Stimulated activated CD4-positive, alpha-beta T cell treated with anti-CD3 and anti-CD28 coated beads, Interleukin-1b, Interleukin-23, amount 100 ng/mL, for 48 hours (primary cell): ENCODE data around the gene AK3.

ENCODE experiments used
- DNase-seq: peaks from one replicate; pipeline ENCODE4 v3.0.0-alpha.2; 2020

Gene AK3

GRCh38 chr9:4701526-4701925 is 39.5 kb downstream of the AK3 start:
- DNase-seq = no peak

- DNase-seq = no peak
Measured at GRCh38 chr9:4700932-4701331, 40.1 kb downstream of the AK3 start.

- DNase-seq = no peak
Measured at GRCh38 chr9:4700091-4700490, 40.9 kb downstream of the AK3 start.

- DNase-seq = no peak
Measured at GRCh38 chr9:4691795-4692194, 49.2 kb downstream of the AK3 start.

GRCh38 chr9:4690144-4690543 is 50.9 kb downstream of the AK3 start:
- DNase-seq = no peak

- peak; percentile 32 for DNase-seq
Measured at GRCh38 chr9:4689687-4690104, 51.3 kb downstream of the AK3 start.

- no peak for DNase-seq
Measured at GRCh38 chr9:4689021-4689420, 52.0 kb downstream of the AK3 start.

GRCh38 chr9:4686584-4686983 is 54.4 kb downstream of the AK3 start:
- no peak for DNase-seq

- no peak for DNase-seq
Measured at GRCh38 chr9:4686112-4686511, 54.9 kb downstream of the AK3 start.

- DNase-seq = no peak
Measured at GRCh38 chr9:4684820-4685219, 56.2 kb downstream of the AK3 start.

- DNase-seq = no peak
Measured at GRCh38 chr9:4680750-4681149, 60.3 kb downstream of the AK3 start.

GRCh38 chr9:4680173-4680525 is 60.9 kb downstream of the AK3 start:
- no peak for DNase-seq

- peak; percentile 98 for DNase-seq
Measured at GRCh38 chr9:4679268-4680172, 61.5 kb downstream of the AK3 start, which contains the start of gene CDC37L1. TSS of gene CDC37L1 (plus strand) at chr9:4679569. CDS start at chr9:4679768, 199 bp downstream.

GRCh38 chr9:4678679-4679267 is 62.2 kb downstream of the AK3 start:
- DNase-seq = no peak

- no peak for DNase-seq
Measured at GRCh38 chr9:4677392-4677791, 63.6 kb downstream of the AK3 start.

GRCh38 chr9:4674783-4675182 is 66.2 kb downstream of the AK3 start:
- DNase-seq = no peak

GRCh38 chr9:4671737-4672136 is 69.3 kb downstream of the AK3 start:
- no peak for DNase-seq

GRCh38 chr9:4670591-4670990 is 70.4 kb downstream of the AK3 start:
- DNase-seq = no peak

GRCh38 chr9:4669890-4670289 is 71.1 kb downstream of the AK3 start:
- no peak for DNase-seq

- no peak for DNase-seq
Measured at GRCh38 chr9:4668604-4669003, 72.4 kb downstream of the AK3 start.

GRCh38 chr9:4667681-4668080 is 73.3 kb downstream of the AK3 start:
- DNase-seq = no peak

- peak; percentile 29 for DNase-seq
Measured at GRCh38 chr9:4666042-4666699, 74.8 kb downstream of the AK3 start, which contains the start of gene SPATA6L. TSS of gene SPATA6L (minus strand) at chr9:4666480. CDS start at chr9:4666250, 230 bp downstream.

GRCh38 chr9:4665357-4665756 is 75.6 kb downstream of the AK3 start:
- no peak for DNase-seq

GRCh38 chr9:4663956-4664355 is 77.0 kb downstream of the AK3 start:
- no peak for DNase-seq
